Measurements from ENCODE around the gene MKI67. TPM values are rescaled to one million over a fixed set of nuclear protein-coding genes. Genes with fewer than 3 reads are reported as not detected.

MKI67 gene
- total RNA-seq, 1 experiment from 2014 or later = 81.4 TPM

DNA sequence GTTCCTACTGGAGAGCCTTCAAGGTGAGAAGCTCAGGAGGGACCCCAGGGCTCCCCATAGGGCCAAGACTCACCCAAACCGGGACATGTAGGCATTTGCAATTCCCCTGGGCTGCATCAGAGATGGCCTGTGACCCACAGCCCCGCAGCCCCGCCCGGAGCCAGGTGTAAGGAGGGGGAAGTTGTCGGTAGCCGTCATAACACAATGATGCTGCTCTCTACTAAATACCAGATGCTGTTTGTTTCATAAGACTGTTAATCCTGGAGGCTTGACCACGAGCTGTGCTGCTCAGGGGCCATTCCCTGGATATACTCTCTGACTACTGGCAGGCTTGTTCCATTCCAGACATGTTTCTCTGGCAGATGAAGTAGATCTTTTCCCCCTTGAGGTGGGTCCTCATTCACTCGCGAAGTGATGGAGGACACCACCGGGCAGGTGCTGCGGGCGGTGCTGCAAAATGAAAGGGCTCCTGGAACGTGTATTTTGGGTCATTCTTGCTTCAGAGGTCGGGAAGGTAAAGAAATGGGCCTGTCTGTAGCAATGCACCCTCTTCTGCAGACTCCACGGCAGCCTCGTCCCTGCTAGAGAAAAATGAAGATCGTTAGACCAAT lies 61.1 kb downstream of the MKI67 start:
- Mint-ChIP-seq H3K27me3 (ENCODE audit: insufficient read depth, unreplicated experiment) (no peaks in the 10 kb centered on the region), H3K27ac (ENCODE audit: low read depth, unreplicated experiment) (peak overlapping the region; percentile 95), H3K4me3 (ENCODE audit: unreplicated experiment) (peak overlapping the region; percentile 57), H3K9me3 (ENCODE audit: unreplicated experiment) (no peaks in the 10 kb centered on the region), H3K4me1 (ENCODE audit: insufficient read depth, unreplicated experiment) (peaks cover 37% of the 10 kb centered on the region), H3K36me3 (ENCODE audit: insufficient read depth, unreplicated experiment) (peaks cover 66% of the 10 kb centered on the region)
- DNase-seq (ENCODE audit: unreplicated experiment) = no peak
- TF ChIP-seq, protein P1, sequence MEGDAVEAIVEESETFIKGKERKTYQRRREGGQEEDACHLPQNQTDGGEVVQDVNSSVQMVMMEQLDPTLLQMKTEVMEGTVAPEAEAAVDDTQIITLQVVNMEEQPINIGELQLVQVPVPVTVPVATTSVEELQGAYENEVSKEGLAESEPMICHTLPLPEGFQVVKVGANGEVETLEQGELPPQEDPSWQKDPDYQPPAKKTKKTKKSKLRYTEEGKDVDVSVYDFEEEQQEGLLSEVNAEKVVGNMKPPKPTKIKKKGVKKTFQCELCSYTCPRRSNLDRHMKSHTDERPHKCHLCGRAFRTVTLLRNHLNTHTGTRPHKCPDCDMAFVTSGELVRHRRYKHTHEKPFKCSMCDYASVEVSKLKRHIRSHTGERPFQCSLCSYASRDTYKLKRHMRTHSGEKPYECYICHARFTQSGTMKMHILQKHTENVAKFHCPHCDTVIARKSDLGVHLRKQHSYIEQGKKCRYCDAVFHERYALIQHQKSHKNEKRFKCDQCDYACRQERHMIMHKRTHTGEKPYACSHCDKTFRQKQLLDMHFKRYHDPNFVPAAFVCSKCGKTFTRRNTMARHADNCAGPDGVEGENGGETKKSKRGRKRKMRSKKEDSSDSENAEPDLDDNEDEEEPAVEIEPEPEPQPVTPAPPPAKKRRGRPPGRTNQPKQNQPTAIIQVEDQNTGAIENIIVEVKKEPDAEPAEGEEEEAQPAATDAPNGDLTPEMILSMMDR (IDR thresholded peaks at IDR 0.05; ENCODE audit: unreplicated experiment) = no peak
- BruUV-seq (replicated peaks) = TSS peak; percentile 23
- intact Hi-C loops (cut with micrococcal nuclease) = loop anchor here (1.0 kb wide), 2 partner anchors 17 to 28 kb away; no protein-coding TSS in a partner anchor
- ChIA-PET CTCF (interaction anchor here (0.6 to 17.1 kb wide), 6 partner anchors 17 to 158 kb away, joined by 3 to 354 read pairs (median 4); partner anchors contain the start of gene PTPRE), POLR2A (interaction anchor here (0.9 to 9.2 kb wide), 8 partner anchors 14 to 74 kb away, joined by 3 to 216 read pairs (median 3); no protein-coding TSS in a partner anchor)

- BruUV-seq (replicated peaks) = no TSS peak
Measured at GRCh38 chr10:128064108-128064969, 61.9 kb downstream of the MKI67 start.

DNA sequence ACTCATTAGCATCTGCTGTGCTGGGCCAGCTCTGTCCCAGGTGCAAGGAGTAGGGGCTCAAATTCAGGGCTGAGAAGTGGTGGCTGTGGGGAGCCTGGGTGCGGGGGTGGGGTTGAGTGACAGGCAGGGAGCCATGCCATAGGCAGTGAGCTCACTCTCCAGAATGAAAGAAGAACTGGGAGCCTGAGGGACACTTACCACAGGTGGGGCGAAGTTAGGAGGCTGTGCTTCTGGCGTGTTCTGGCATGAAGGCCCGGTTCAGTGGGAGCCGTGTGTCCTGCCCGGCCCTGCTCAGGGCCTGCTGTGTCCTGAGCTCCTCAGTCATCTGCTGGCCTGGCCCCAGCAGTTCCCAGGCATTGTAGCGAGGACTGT lies 62.5 kb downstream of the MKI67 start:
- H3K9me3 Mint-ChIP-seq (ENCODE audit: unreplicated experiment) = no peaks in the 10 kb centered on the region
- TF ChIP-seq, protein P1 (IDR thresholded peaks at IDR 0.05; ENCODE audit: unreplicated experiment) = no peak
- peak; percentile 92 for DNase-seq (ENCODE audit: unreplicated experiment)
- ChIA-PET POLR2A (interaction anchor here (0.9 to 9.2 kb wide), 10 partner anchors 9 to 172 kb away, joined by 3 to 216 read pairs (median 4); no protein-coding TSS in a partner anchor), CTCF (interaction anchor here (0.5 to 17.1 kb wide), 8 partner anchors 9 to 348 kb away, joined by 3 to 354 read pairs (median 4); no protein-coding TSS in a partner anchor)
- H3K36me3 Mint-ChIP-seq (ENCODE audit: insufficient read depth, unreplicated experiment) = peaks cover 62% of the 10 kb centered on the region
- peak overlapping the region; percentile 95 for H3K27ac Mint-ChIP-seq (ENCODE audit: low read depth, unreplicated experiment)
- intact Hi-C loops (cut with micrococcal nuclease) = loop anchor here (1.0 kb wide), 2 partner anchors 15 to 26 kb away; no protein-coding TSS in a partner anchor
- H3K4me3 Mint-ChIP-seq (ENCODE audit: unreplicated experiment) = peak overlapping the region; percentile 16
- peaks cover 31% of the 10 kb centered on the region for H3K4me1 Mint-ChIP-seq (ENCODE audit: insufficient read depth, unreplicated experiment)
- H3K27me3 Mint-ChIP-seq (ENCODE audit: insufficient read depth, unreplicated experiment) = no peaks in the 10 kb centered on the region
- no TSS peak for BruUV-seq (replicated peaks)

More at GRCh38 chr10:128064108-128064969, 61.9 kb downstream of the MKI67 start:
- intact Hi-C loops (cut with micrococcal nuclease) = loop anchor here (1.0 kb wide), 2 partner anchors 16 to 27 kb away; no protein-coding TSS in a partner anchor
- CTCF ChIA-PET = interaction anchor here (0.5 to 17.1 kb wide), 11 partner anchors 10 to 349 kb away, joined by 3 to 354 read pairs (median 3); partner anchors contain the start of gene PTPRE
- TF ChIP-seq, protein P1 (IDR thresholded peaks at IDR 0.05; ENCODE audit: unreplicated experiment) = no peak
- H3K4me3 Mint-ChIP-seq (ENCODE audit: unreplicated experiment) = peak overlapping the region; percentile 57
- DNase-seq (ENCODE audit: unreplicated experiment) = peak; percentile 97
- no peaks in the 10 kb centered on the region for H3K27me3 Mint-ChIP-seq (ENCODE audit: insufficient read depth, unreplicated experiment)
- H3K9me3 Mint-ChIP-seq (ENCODE audit: unreplicated experiment) = no peaks in the 10 kb centered on the region
- POLR2A ChIA-PET = interaction anchor here (0.6 to 9.2 kb wide), 15 partner anchors 10 to 96 kb away, joined by 3 to 216 read pairs (median 4); no protein-coding TSS in a partner anchor
- H3K27ac Mint-ChIP-seq (ENCODE audit: low read depth, unreplicated experiment) = peak overlapping the region; percentile 95
- peaks cover 62% of the 10 kb centered on the region for H3K36me3 Mint-ChIP-seq (ENCODE audit: insufficient read depth, unreplicated experiment)
- H3K4me1 Mint-ChIP-seq (ENCODE audit: insufficient read depth, unreplicated experiment) = peaks cover 31% of the 10 kb centered on the region
